Measurements from ENCODE around the gene SPATA2.
"Not testable (repeated sequence)": the region's sequence is repeated elsewhere in the genome, so short reads cannot be mapped to it uniquely, and the experiment has no call there.

The SPATA2 gene

DNA sequence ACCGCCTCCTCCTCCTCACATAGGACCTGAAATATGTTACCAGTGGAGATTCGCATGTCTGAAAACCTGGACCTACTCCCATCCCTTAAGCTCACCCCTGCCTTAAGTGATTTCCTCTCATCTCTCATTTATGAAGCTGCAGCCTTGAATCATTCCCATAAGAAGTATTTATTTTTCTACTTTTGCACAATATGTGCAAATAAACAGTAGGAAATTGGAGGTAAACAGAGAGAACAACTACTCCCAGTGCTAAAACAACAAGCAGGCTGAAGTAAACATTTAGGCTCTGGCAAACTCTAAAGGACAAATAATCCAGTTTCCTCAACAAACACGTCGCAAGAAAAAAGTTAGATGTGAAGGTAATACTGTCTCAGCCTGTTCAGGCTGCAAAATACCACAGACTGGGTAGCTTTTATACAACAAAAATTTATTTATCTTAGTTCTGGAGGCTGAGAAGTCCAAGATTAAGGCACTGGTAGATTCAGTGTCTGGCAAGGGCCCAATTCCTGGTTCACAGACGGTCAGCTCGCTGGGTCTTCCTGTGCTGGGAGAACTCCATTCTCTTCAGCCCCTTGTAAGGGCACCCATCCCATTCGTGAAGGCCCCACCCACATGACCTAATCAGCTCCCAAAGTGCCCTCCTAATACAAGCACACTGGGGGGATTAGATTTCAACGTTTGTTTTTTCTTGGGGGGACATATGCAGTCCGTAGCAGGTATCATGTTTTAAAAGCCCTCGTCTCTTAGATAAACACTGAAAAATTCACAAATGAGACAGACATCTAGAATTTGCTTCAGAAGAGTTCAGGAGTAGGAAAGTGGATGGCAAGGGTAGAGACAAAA is 15.6 kb downstream of the SPATA2 start:
- no peak for DNase-seq

DNA sequence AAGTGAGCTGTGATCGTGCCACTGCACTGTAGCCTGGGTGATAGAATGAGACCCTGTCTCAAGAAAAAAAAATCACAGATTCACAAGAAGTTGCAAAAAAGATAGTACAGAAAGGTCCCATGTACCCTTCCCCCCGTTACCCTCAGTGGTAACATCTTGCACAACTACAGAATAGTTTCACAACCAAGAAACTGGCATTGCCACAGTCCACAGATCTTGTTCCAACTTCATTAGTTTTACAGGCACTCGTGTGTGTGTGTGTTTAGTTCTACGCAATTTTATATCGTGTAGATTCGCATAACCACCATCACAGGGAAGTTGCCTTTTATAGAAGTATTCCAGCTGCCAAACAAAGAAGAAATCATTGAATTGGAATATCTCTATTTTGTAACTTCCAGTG is 19.1 kb downstream of the SPATA2 start:
- DNase-seq, result no peak

DNA sequence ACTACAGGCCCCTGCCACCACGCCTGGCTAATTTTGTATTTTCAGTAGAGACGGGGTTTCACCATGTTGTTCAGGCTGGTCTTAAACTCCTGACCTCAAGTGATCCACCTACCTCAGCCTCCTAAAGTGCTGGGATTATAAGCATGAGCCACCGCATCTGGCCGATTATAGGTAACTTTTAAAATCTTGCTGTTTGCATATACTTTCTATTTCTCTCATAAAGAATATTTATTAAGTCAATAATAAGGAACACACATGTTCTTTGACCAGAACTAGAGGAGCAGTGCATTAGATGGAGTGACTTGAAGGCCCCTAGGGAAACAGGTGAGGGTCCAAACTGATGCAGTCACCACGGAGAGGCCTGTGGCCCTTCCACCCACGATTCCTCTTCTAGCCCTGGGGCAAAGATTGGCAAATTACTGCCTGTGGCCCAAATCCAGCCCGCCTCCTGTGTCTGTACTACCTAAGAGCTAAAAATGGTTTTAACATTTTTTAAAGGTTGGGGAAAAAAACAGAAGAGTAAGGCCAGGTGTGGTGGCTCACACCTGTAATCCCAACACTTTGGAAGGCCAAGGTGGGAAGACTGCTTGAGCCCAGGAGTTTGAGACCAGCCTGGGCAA is 19.7 kb downstream of the SPATA2 start:
- not testable (repeated sequence) for DNase-seq

DNA sequence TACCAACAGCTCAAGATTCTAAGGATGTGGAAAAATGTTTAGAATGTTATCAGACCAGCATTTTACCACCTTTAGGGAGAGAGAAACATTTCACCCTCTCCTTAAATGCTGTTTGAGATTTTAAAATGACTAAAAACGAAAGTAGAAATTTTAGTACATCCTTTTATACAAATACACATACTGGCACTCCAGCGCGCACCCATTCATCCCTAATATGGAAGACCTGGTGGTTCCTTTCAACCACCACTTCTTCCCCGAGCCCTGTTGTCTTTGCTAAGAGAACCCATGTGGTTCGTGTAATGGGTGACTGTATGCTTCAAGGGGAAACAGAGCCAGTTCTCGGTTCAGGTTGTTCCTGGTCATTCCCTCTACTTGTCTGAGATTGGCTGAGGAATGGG is 21.3 kb downstream of the SPATA2 start:
- no peak for DNase-seq

GRCh38 chr20:49893242-49894072 is 21.9 kb downstream of the SPATA2 start:
- DNase-seq, result no peak

GRCh38 chr20:49892817-49893216 is 22.5 kb downstream of the SPATA2 start:
- no peak for DNase-seq

- no peak for DNase-seq
Observed at GRCh38 chr20:49892260-49892659, 23.1 kb downstream of the SPATA2 start.

DNA sequence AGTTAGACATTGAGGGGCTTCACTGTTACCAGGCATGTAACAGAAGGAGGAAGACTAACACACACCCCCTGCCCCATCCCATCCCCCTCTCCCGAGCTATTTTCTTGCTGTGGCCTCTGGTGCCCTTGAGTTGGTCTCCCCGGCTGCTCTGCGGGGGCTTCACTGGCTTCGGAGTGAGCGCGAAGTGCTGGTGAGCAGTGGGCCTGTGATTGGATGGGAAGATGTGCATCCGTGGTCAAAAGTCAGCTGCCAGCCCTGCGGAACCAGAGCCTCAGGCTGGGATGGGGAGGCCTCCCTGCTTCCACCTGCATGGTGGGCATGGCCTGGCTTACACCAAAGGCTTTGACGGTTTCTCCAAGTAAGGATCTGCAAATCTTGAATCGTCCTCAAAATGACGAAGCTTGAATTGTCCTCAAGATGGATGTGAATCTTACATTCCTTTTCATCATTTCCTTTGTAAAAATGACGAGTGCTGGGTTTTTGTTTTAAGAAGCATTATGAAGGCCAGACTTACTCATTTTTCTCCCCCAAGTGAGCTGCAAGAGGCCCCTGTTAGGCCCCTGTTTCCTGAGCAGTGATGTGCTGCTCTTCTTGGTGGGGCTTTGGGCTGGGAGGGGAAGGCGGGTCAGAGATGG is 23.7 kb downstream of the SPATA2 start:
- no peak for DNase-seq

GRCh38 chr20:49890471-49891361 is 24.6 kb downstream of the SPATA2 start:
- DNase-seq, result peak; percentile 28

DNA sequence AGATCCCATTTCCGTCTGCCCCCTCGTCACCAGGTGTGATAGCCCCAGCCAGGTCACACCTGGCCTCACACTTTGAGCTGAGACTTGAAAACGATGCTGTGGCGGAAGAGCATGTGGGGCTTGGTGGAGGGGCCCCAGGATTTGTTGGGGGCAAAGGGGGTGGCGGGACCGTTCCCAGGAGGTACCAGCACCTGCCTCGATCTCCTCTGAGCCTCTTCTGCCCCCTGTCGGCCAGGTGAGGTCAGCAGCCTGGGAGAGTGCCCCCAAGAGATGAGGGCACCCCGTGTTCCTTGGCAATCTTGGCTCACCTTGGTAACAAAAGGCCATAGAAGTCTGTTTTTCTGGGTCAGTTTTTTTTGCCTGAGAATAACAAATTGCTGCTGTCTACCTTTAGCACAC is 25.4 kb downstream of the SPATA2 start:
- DNase-seq, result no peak

GRCh38 chr20:49889001-49889934 is 26.1 kb downstream of the SPATA2 start:
- no peak for DNase-seq

GRCh38 chr20:49888212-49889000 is 26.9 kb downstream of the SPATA2 start:
- DNase-seq, result peak; percentile 32

- DNase-seq, result no peak
Observed at GRCh38 chr20:49887251-49888211, 27.8 kb downstream of the SPATA2 start.

DNA sequence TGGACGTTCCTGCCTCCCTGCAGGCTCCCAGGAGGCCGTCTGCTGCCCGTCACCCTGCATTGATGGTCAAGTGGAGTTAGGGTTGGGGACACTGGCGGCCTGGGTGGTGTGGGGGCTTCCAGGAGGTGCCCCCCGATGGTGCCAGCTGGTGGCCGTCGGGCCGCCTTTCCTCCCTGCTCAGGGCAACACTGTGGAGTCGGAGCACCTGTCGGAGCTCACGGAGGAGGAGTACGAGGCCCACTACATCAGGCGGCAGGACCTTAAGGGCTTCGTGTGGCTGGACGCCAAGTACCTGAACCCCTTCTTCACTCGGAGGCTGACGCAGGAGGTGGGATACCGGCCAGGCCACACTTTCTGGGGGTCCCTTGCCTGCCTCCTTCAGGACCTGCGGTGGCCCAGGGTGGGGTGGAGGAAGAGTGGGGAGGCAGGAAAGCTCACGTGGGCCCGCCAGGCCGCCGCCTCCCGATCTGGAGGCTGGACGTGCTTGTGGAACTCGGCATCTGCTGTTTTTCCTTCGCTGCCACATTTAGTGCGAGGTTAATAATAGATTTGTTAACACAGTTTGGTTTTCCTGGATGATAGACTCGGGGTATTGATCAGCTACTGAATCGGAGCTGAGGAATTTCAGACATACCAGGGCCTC is 28.6 kb downstream of the SPATA2 start:
- no peak for DNase-seq

DNA sequence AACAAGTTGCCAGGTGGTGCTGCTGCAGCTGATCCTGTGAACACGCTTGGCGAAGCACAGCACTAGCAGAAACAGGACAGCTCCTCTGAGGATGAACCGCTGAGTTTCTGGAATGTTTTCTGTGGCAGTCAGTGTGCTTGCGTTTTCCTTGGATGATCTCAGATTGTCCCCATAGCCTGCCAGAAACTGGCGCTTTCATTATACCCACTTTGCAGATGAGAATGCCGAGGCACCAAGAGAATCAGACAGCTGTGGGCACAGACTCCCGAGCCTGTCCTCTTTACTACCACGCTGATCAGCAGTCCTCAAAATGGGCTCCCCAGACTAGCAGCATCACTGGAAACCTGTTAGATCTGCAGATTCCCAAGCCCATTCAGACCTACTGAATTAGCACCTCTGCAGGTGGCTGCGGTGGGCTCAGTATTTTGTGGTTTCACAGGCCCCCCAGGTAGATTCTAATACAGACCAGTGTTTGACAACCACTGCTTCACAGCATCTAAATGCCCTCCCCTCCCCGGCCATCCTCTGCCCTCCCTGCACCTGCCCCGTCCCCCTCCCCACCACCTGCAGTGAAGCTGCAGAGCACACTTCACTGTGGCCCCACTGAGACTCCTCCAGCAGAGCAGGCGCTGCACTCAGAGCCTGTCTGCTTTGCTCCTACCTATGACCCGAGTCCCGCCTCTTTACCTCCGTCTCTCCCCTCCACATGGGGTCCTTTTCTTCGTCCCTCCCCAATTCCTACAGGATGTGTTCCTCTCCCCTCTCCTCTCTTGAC is 29.6 kb downstream of the SPATA2 start:
- DNase-seq, result no peak

DNA sequence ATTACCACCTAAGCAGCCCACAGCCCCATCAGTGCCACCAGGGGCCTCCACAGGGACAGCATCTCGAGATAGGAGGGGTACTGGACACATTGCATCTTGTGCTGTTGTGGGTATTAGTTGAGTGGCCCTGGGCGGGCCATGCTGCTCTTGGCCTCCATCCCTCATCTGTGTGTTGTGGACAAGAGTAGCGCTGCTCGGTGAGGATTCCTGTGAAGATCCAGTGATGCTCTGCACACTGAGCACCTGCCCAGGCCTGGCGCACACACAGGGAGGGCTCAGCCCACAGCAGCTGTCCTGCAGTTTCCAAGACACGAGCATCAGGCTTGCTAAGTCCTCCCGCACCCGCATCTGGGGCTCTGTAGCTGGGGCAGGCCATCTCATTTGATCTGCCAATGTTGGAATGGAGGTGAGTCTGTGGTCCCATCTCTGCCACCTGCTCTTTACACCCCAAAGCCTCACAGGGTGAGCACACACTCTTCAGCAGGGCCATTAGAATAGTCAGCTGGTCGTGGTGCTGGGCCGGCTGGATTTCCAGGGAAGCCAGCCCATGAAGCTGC is 32.0 kb downstream of the SPATA2 start:
- DNase-seq, result no peak
